HG03378 (cell line): ENCODE measurements around the gene COL4A3.

Experiments
- ATAC-seq: cut with Tn5 transposase; IDR thresholded peaks from one replicate; pipeline ENCODE4 v1.9.1; 2021; ENCODE audit warnings: mild to moderate bottlenecking, moderate library complexity; ENCODE audit not compliant: unreplicated experiment

The COL4A3 gene

GRCh38 chr2:227285741-227286236 is 121.4 kb downstream of the COL4A3 start:
- ATAC-seq: no peak

- no peak for ATAC-seq
These were observed 123.3 kb downstream of the COL4A3 start for GRCh38 chr2:227287771-227288170.

DNA sequence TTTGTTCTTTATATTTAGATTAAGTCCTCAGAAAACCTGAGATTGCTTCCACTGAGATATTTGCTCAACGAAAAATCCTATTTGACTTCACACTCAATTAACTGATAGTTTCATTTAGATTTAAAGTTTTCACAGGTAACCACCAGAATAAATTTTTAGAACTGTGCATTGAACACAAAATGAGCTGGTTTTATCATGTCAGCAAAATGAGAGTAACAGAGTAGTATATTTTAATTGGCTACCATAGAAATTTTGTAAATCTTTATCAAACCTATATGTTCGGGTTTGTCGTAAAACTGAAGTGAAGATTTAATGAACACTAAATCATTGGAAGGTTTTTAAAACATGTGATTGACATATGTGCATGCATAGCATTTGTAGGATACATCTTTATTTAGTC is 127.9 kb downstream of the COL4A3 start:
- no peak for ATAC-seq

GRCh38 chr2:227293531-227293930 is 129.1 kb downstream of the COL4A3 start:
- ATAC-seq: no peak

DNA sequence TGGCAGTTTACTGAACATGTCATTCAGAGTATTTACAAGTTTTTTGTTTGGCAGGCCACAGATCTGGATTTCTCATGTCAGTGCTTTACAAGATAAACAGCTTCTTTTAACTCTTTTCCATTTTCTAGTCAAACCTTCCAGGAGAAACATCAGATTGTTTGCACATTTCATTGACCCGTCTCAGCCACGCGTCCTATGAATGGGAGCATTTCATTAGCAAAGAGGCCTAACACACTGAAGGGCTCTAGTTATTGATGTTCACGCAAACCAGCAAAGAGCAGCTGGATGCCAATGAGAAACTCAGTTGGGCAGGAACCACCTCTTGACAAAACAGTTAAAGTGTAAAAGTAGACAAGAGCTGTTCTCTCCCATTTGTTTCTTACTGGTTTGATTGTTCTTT is 131.4 kb downstream of the COL4A3 start:
- ATAC-seq: no peak

DNA sequence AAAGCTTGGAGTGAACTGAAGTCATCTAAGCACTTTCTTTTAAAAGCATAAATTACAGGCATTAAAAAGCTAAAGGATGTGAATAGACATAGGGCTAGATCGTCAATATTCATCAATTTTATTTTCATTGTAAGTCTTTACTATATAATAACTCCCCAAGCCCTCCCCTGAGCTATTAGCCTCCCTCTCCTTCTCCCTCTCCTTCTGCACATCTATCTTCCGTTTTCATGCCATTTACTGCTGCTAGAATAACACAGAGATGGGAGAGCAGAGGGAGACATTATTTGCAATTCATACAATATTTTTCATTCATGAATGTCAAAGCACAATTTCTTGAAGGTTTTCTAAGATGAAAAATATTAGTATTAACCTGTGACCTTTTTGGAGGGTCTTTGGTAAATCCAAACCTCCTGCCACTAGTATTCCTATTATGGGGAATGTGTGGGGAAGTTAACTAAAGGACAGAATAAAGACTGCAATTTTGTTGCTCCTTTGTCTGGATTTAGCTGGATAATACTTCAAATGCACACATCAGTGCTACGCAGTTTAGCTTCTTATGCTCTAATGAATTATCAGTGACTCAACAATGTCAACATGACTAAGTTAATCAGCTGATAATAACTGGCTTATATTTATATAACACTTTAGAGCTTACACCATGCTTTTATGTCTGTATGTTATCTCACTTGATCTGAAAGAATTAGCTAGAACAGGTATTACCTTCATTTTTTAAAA is 132.4 kb downstream of the COL4A3 start:
- no peak for ATAC-seq

DNA sequence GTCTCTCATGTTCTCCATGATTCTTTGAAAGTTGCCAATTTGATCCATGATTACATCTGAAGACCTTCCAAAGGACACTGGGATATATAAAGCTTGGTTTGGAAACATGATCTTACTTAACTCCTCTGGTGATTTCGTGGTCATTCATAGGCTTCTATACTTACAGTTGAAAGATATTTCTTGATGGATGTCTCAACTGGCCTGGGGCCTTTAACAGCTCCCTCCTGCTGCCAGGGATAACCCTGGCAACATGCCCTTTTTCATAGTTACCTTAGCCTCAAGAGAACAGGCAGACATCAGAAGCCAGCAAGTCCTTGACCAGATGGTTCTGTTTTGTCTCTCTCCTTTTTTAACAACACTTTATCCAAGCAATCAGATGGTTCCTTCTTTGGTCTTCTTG is 137.1 kb downstream of the COL4A3 start:
- ATAC-seq: no peak

DNA sequence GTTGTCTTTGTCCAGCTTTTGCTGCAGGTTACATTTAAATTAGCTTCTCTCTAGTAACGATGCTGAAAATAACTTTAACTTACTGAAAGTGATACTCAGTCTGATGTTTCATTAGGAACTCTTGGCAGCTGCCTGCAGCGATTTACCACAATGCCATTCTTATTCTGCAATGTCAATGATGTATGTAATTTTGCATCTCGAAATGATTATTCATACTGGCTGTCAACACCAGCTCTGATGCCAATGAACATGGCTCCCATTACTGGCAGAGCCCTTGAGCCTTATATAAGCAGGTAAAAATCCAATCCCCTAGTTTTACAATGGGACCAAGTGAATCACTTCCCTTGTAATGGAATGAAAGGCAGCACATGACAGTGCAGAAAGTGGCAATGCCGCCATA is 144.4 kb downstream of the COL4A3 start:
- ATAC-seq: peak; percentile 73

- no peak for ATAC-seq
These were observed 146.3 kb downstream of the COL4A3 start for GRCh38 chr2:227310756-227311110.

DNA sequence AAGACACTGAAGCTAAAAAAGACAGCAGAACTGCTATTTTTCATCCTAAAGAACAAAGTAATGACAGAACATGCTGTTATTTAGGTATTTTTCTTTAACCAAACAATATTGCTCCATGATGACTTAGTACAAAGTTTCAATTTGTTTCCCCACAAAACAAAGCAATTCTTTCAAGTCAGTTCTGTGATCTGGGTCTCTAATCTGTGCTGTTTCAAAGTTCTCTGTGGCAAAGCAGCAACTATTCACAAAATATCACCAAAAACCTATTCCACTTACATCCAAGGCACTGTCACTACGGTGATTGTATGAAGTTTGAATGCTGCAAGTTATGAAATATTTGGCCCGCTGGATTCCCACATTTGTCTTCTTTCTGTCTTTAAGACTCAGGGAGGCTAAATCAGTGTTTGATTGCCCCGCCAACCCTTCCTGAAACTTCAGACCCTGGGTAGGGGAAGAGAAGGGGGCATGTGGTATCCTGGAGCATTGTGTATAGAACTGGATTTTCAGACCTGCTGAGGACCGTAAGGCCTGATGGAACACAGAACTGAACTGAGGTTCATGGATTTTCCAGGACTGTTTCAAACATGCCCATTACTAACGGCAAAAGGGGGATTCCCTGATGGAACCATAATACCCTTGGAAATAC is 147.6 kb downstream of the COL4A3 start:
- ATAC-seq: no peak

DNA sequence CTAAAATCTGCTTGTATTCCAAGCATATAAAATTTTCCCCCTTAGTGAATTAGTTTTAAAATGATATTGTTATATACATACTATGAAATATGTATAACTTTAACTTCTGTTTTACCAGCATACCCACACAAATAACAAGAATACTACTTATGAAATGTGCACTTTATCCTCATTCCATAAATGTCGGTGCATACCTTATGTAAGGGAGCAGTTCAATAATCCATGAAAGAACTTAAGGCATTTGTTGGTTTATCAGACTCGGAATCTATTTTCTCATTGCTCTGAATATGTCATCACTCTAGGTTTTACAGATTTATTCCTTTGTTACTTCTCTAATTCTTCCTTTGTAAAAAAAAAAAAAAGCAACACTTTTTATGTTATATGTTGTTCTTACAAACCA is 148.2 kb downstream of the COL4A3 start:
- no peak for ATAC-seq

DNA sequence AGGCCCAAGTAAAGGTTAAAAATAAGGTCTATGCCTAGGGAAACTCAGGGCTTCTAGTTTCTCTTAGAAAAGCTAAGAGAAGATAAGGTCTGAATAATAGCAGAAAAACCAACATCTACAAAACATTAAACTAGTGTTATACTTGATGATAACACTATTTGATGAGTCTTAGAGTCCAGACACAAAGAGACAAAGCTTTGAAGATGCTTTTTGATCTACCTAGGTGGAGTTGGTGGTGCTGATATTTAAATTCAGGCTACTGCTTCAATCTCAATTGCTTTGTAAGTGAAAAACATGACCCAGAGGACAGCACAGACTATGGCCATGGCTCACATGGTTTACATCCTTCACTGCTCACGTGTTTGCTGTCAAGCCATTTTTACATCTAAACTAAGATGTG is 148.9 kb downstream of the COL4A3 start:
- ATAC-seq: no peak

DNA sequence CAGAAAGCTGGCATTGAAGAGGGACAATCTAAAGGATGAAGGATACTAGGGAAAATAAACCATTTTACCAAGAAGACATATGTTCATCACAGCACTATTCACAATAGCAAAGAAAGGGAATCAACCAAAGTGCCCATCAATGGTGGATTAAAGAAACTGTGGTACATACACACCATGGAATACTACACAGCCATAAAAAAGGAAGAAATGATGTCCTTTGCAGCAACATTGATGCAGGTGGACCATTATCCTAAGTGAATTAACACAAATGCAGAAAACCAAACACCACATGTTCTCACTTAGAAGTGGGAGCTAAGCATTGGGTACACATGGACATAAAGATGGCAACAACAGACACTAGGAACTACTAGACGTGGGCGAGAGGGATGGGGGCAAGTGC is 153.4 kb downstream of the COL4A3 start:
- ATAC-seq: no peak

DNA sequence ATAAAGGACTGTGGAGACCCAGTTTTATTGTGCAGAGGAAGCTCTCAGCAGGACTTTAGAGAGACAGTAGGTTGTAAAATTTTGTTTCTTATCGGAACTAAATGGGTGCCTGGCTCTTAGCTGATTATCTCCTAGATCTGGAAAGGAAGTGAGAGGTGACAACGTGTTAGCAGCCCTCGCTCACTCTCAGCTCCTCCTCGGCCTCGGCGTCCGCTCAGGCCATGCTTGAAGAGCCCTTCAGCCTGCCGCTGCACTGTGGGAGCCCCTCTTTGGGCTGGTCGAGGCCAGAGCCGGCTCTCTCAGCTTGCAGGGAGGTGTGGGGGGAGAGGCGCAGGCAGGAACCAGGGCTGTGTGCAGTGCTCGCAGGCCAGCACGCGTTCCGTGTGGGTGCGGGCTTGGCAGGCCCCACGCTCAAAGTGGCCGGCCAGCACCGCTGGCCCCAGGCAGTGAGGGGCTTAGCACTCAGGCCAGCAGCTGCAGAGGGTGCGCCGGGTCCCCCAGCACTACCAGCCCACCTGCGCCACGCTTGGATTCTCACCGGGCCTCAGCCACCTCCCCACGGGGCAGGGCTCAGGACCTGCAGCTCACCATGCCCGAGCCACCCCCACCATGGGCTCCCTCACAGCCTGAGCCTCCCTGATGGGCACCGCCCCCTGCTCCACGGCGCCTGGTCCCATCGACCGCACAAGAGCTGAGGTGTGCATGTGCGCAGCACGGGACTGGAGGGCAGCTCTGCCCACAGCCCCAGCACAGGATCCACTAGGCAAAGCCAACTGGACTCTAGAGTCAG is 156.1 kb downstream of the COL4A3 start:
- ATAC-seq: no peak

- no peak for ATAC-seq
These were observed 158.2 kb downstream of the COL4A3 start for GRCh38 chr2:227322530-227323205.

DNA sequence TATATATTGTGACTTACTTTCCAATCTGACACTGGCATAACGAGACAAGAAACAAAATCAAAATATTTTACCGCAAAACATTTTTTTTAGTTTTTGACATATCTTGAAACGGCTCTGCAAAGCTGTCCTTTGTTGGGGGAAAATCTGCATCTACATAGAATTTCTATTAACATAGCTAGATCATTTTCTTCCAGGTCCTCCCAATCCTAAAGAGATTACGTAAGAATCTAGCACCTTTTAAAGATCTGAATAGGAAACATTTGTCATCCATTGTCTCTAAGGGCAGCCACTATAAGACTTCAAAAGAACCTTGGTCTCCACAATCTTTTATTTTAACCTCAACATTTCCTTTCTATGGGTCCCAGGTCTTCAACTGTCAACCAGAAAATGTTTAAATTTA is 159.4 kb downstream of the COL4A3 start:
- ATAC-seq: no peak

GRCh38 chr2:227324642-227324994 is 160.2 kb downstream of the COL4A3 start:
- peak; percentile 15 for ATAC-seq

DNA sequence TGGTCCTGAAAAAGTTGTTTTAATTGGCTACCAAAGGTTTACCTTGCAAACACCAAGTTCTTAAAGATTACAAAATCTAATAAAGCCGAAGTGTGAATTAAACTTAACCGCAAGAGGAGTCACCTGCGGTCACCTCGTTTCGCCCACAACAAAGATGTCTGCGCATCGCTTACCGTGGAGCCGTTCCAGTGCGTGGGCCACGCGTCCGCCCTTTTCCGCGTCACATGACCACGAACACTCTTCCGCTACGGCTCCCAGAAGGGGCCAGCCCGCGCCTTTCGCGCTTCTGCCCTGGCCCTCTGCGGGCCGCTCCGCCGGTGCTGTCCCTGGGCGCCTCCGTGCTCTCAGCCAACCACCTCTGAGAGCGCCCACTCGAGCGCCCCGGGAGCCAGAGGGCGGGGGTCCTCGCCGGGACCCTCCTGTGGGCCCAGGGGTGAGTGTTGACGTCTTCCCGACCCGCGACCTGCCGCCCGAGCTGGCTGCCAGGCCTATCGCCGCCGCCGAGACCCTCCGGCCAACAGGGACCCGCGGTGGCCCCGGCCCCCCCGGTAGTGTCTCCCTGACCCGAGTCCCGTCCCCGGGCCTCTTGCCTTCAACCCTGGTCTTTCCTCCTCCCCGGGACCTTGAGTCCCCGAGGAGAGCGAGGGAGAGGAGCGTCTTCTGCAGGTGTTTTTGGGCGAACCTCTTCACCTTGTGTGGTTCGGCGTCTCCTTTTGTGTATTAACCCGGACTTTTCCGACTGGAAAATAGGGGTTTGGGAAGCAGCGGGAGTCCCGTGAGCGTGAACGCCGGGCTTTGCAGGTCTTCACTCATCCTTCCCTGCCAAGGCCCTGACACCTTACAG is 160.8 kb downstream of the COL4A3 start, which contains the start of gene MFF:
Gene MFF (plus strand): TSS at position 257 of the 844 bp plus-strand sequence. CDS start 5,415 bp downstream, outside the sequence.
- peak; percentile 93 for ATAC-seq

DNA sequence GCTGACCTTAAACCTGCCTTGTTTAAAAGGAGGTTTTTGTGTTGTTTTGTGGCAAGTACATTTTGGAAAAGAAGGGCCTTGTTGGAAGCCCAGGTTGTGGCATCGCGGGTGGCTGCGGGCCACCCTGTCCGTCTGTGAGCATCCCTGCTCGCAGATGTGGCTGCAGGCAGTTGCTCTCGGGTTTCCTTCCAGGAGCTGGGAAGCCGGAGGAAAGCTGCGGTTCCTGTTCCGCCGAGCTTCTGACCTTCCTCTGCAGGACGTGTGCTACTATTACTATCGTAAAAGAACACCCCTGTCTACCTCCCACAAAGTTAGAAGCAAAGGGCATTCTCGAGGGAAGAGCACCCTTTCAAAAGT is 161.4 kb downstream of the COL4A3 start:
- peak; percentile 8 for ATAC-seq

DNA sequence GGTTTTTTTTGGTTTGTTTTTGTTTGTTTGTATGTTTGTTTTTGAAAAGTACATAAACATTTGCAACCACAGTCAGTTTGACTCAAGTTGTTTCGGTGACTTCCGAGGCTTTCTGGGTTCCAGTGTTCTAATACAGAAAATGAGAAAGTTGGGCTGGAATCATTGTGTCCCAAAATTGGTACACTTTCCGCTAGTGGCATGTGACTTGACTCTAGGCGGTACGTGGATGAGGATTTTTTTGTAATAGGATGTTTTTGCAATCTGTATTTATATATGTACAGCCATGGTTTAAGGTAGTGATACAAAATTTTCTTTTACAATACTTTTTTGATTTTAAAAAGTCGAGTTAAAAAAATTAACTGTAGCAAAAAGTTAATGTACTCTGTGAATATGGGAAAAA is 162.4 kb downstream of the COL4A3 start:
- ATAC-seq: no peak
